Measurements from ENCODE around the gene AKNAD1.

DNA sequence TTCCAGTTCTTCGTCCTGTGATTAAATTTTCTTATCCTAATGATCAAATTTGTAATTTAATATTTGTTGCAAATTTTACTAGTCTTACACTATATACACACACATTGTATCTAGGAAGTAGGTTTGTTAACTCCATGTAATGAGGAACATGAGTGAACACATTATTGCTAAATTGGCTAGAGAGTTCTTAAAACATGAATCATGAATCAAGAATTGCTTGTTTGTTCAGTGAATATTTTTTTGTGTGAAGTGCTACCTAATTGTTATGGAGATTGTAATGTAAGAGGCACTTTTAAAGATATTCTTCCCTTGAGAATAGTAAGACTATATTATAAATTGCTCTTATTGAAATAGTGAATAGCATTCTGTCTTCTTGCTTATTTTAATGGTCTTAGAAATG, 24.5 kb upstream of the AKNAD1 start:
- no peak for TF ChIP-seq POLR2A (IDR thresholded peaks at IDR 0.05)
- TF ChIP-seq, protein P1, sequence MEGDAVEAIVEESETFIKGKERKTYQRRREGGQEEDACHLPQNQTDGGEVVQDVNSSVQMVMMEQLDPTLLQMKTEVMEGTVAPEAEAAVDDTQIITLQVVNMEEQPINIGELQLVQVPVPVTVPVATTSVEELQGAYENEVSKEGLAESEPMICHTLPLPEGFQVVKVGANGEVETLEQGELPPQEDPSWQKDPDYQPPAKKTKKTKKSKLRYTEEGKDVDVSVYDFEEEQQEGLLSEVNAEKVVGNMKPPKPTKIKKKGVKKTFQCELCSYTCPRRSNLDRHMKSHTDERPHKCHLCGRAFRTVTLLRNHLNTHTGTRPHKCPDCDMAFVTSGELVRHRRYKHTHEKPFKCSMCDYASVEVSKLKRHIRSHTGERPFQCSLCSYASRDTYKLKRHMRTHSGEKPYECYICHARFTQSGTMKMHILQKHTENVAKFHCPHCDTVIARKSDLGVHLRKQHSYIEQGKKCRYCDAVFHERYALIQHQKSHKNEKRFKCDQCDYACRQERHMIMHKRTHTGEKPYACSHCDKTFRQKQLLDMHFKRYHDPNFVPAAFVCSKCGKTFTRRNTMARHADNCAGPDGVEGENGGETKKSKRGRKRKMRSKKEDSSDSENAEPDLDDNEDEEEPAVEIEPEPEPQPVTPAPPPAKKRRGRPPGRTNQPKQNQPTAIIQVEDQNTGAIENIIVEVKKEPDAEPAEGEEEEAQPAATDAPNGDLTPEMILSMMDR (IDR thresholded peaks at IDR 0.05) = no peak
- no peak for TF ChIP-seq POLR2AphosphoS5 (IDR thresholded peaks at IDR 0.05)

Data from breast epithelium (tissue), 3 donors.